CD4-positive, alpha-beta T cell treated with Interleukin-10 for 1 hour (primary cell): ENCODE results near the gene LRCH2.

ENCODE experiments used
- DNase-seq: peaks from one replicate; pipeline ENCODE4 v3.0.0-alpha.2; 2020

LRCH2 gene

DNA sequence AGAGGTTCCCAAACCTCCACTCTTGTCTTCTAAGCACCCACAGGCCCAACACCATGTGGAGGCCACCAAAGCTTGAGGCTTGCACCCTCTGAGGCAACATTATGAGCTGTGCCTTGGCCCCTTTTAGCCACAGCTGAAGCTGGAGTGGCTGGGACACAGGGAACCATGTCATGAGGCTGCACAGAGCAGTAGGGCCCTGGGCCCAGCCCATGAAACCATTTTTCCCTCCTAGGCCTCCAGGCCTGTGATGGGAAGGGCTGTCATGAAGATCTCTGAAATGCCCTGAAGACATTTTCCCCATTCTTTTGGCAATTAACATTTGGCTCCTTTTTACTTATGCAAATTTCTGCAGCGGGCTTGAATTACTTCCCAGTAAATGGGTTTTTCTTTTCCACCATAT lies 29.9 kb downstream of the LRCH2 start:
- no peak for DNase-seq

DNA sequence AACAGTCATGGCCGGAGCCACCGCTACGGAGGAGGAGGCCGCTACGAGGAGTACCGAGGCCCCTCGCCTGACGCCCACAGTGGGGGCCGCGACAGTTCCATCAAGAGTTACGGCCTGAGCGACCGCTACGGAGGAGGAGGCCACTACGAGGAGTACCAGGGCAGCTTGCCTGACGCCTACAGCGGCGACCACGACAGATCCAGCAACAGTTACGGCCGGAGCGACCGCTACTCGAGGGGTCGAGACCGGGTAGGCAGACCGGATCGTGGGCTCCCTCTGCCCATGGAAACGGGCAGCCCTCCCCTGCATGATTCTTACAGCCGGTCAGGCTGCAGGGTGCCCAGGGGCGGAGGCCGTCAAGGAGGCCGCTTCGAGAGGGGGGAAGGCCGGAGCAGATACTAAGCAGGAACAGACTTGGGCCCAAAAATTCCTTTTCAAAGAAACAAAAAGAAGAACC lies 41.6 kb downstream of the LRCH2 start:
- DNase-seq, result no peak

DNA sequence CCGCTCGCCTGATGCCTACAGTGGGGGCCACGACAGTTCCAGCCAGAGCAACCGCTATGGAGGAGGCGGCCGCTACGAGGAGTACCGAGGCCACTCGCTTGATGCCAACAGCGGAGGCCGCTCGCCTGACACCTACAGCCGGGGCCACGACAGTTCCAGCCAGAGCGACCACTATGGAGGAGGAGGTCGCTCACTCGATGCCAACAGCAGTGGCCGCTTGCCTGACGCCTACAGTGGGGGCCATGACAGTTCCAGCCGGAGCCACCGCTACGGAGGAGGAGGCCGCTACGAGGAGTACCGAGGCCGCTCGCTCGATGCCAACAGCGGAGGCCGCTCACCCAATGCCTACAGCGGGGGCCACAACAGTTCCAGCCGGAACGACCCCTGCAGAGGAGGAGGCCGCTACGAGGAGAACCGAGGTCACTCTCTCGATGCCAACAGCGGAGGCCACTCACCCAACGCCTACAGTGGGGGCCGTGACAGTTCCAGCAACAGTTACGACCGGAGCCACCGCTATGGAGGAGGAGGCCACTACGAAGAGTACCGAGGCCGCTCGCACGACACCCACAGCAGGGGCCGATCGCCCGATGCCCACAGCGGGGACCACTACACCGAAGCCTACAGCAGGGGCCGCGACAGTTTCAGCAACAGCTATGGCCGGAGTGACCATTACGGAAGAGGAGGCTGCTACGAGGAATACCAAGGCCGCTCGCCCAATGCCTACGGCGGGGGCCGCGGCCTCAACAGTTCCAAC lies 42.2 kb downstream of the LRCH2 start:
- DNase-seq, result no peak

DNA sequence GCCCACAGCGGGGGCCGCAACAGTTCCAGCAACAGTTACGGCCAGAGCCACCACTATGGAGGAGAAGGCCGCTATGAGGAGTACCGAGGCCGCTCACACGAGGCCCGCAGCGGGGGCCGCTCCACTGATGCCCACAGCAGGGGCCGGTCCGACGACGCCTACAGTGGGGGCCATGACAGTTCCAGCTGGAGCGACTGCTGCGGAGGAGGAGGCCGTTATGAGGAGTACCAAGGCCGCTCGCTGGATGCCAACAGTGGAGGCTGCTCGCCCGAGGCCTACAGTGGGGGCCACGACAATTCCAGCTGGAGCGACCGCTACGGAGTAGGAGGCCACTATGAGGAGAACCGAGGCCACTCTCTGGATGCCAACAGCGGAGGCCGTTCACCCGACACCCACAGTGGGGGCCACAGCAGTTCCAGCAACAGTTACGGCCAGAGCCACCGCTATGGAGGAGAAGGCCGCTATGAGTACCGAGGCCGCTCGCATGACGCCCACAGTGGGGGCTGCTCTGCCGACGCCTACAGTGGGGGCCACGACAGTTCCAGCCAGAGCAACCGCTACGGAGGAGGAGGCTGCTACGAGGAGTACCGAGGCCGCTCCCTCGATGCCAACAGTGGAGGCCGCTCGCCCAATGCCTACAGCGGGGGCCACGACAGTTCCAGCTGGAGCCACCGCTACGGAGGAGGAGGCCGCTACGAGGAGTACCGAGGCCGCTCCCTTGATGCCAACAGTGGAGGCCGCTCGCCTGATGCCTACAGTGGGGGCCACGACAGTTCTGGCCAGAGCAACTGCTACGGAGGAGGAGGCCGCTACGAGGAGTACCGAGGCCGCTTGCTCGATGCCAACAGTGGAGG lies 43.0 kb downstream of the LRCH2 start:
- no peak for DNase-seq

DNA sequence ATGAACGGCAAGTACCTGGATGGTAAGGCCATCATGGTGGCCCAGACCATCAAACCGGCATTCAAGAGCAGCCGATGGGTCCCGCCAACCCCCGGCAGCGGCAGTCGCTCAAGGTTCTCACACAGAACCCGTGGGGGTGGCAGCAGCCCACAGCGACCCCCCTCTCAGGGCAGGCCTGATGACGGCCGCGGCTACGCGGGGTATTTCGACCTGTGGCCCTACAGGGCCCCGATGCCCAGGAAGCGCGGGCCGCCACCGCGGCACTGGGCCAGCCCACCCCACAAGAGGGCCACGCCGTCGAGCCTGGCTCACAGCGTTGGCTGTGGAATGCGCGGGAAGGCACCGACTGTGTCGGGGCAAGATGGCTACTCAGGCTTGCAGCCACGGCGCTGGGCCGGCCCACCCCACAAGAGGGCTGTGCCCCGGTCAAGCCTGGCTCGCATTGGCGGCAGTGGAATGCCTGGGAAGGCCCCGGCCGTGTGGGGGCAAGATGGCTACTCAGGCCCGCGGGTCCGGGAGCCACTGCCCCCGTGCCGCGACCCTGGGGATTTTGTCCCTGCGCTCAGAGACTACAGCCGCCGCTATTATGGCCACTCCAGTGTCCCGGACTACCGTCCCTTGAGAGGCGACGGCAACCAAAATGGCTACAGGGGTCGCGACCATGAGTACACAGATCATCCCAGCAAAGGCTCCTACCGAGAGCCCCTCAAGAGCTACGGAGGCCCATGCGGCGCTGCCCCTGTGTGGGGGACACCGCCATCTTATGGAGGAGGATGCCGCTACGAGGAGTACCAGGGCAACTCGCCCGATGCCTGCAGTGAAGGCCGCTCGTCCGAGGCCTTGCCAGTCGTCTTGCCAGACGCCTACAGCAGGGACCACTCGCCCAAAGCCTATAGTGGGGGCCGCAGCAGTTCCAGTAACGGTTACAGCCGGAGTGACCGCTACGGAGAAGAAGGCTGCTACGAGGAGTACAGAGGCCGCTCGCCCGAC lies 44.0 kb downstream of the LRCH2 start:
- DNase-seq, result no peak

DNA sequence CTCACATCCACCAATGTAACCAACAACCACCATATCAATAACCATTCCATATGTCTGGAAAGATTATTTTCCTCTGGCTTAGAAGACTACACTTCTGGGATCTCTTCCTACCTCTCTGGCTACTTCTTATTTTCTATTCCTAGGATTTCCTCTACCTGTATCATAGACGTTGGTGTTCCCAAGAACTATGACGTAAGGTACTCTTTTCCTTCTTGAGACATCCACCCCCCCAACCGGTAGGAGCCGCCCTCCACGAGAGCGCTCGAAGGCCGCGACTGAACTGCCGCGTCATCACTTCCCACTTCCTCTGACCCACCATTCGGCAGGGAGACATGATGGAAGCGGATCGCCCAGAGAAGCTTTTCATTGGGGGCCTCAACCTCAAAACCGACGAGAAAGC lies 44.8 kb downstream of the LRCH2 start, which contains the start of gene RBMXL3:
RBMXL3 (plus strand) TSS at position 301 of the 400 bp plus-strand sequence; CDS start at position 333, 32 bp downstream.
- DNase-seq, result no peak

DNA sequence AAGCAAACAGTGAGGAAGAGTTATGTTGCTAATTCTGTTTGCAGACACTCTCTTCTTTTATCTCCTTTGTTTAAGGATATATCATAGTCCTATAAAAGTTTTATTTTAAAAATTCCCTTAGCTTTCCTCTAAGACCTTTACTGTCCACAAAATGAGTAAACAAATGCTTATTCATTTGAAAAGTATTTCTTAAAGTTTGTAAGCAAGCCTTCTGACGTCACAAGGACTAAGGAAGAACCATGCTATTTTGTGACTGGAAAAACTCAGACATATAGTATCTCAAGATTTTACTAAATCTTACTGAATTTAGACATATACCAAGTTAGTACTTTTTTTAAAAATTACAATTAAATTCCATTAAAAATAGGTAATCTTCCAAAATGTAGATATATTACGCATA lies 49.9 kb downstream of the LRCH2 start:
- no peak for DNase-seq

DNA sequence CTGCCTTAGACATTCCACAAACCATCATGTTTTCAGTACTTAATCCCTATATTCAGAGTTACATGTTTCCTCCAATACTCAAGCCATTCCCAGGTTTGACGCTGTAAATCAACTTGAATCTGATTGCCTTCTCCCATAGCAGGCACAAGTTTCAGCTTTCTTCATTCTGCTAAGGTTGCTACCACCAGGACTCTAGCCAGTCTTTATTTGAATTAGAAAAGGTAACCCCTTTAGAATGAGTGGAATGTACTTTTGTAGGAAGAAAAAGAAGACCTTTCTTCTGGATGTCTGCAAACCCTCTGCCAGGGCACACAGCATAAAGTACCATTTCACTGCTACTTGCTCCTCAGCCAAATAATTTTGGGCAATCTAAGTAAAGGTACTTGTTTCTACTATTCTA lies 55.4 kb downstream of the LRCH2 start:
- DNase-seq, result no peak

DNA sequence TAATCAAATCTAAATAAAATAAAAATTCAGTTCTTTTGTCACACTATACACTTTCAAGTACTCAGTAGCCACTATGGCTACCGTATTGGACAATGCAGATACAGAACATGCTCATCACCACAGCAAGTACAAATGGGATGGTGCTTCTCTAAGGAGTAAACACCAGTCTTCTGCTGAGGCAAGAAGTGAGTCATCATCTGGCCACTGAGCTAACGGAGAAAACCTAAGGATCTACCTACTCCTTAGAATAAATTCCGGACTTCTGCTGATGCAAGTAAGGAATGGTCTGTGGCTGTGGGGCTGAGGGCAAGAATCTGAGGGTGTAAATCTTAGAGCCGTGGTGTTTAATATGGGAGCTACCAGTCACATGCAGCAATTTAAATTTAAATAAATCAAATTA lies 56.0 kb downstream of the LRCH2 start:
- DNase-seq, result no peak

DNA sequence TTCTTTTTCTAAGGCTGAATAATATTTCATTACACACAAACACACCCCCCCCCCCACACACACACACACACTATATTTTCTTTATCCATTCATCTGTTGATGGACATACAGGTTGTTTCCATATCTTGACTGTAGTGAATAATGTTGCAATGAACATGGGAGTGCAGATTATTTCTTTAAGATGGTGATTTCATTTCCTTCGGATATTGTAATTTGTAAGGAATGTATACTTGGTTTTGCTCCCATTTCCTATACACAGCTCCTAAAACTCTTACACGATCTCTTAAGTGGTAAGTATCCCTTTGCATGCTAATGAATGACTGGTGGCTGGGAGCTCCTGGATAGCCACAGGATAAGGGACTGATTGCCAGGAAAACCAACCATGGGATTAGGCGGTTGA lies 59.3 kb downstream of the LRCH2 start:
- no peak for DNase-seq

DNA sequence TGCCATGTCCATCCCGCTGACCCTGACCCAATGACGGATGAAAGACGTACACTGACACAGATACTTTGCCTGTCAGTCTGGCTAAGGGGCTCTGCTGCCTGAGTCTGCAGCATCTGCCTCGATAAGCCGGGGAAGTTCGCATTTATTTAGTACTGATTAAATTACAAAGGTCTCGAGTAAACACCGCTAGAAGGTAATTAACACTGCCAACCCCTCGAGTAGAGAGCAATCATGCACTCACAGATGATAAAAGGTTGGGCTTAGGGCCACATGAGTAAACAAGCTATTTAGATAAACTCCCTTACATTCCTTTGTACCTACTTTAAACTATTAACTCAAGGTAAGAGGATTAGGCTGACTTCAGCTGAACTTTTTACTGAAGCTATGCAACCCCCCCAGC lies 60.7 kb downstream of the LRCH2 start:
- no peak for DNase-seq

DNA sequence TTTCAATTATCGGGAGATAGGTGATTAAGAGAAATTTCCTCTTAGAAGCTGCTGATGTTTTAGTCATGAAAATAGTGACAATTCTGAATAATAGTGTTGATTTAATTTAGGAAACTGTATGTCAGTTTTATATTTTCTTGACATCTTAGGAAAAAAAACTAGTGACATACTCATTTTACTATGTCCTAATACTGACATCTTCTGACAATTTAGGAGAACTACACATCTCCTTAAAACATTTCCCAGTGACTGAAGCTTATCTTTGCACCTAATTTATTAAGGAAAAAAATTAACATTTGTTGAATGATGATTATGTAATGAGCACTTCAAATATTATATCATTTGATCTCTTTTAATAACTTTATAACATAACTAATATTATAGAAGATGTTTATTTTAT lies 86.7 kb downstream of the LRCH2 start:
- DNase-seq, result no peak

DNA sequence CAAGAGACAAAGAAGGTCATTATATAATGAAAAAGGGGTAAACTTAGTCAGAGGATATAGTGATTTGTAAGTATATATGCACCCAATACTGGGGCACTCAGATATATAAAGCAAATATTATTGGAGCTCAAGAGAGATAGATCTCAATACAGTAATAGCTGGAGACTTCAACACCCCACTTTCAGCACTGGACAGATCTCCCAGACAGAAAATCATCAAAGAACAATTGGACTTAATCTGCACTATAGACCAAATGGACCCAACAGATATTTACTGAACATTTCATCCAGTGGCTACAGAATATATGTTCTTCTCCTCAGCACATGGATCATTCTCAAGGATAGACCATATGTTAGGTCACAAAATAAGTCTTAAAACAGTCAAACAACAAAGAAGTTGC lies 91.8 kb downstream of the LRCH2 start:
- DNase-seq, result no peak

DNA sequence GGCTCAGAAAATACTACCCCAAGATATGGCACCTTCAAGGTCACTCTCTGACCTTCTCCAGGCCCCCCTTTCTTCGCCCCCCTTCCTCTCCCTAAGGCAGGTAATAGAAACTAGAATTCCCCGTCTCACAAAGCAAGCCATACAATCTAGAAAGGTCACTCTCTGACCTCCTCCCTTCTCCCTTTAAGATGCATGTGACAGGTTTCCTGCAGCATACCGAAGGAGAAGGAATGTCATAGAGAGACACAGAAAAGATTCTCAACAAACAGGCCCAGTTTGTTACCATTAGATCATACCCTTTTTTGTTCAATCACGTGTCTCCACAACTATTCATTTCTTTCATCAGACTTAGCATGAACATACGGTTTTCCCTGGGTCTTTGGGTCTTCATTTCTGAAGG lies 95.9 kb downstream of the LRCH2 start:
- no peak for DNase-seq

DNA sequence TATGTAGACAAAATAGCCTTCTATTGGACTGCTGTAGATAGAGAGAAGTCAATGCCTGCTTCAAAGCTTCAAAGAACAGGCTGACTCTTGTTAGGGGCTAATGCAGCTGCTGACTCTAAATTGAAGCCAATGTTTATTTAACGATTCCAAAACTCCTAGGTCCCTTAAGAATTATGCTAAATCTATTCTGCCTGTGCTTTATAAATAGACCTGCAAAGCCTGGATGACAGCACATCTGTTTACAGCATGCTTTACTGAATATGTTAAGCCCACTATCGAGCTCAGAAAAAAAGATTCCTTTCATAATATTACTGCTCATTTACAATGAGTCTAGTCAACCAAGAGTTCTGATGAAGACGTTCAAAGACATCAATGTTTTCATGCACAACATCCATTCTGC lies 99.5 kb downstream of the LRCH2 start:
- DNase-seq, result no peak

DNA sequence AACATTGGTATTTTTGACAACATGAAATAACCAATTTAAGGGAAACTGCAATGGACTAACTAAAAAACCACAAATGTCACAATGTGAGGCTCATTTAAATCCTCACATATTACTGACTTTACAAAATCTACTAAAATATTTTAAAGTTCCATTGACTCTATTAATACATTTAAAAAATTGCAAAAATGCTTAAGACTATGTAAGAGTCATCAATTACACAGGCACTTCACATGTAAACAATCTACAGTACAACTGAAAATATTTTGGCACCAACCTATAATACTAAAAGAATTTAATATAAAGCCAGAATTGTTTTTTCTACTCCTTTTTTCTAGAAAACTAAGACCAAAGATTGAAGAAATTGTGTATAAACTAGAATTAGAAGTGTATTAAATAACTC lies 121.5 kb downstream of the LRCH2 start:
- DNase-seq, result no peak

DNA sequence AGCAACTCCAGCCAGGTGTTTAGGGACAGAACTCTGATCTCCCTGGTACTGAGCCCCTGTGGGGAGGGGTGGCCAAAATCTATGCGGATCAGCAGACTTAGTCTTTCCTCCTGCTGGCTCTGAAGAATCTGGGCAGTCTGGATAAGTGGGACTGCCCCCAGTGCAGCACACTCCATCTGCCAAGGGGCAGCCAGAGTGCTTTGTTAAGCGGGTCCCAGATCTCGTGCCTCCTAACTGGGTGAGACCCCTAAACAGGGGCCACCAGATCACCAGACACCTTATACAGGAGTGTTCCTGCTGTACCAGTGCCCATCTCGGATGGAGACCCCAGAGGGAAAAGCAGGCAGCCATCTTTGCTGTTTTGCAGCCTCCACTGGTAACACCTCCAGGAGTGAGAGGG lies 135.0 kb downstream of the LRCH2 start:
- DNase-seq, result no peak

DNA sequence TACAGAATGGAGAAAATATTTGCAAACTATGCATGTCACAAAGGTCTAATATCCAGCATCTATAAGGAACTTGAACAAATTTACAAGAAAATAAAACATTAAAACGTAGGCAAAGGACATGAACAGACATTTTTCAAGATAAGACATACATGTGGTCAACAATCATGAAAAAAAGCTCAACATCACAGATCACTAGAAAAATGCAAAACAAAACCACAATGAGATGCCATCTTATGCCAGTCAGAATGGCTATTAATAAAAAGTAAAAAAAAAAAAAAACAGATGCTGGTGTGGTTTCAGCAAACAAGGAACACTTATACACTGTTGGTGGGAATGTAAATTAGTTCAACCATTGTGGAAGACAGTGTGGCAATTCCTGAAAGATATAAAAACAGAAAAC lies 140.7 kb downstream of the LRCH2 start:
- no peak for DNase-seq

DNA sequence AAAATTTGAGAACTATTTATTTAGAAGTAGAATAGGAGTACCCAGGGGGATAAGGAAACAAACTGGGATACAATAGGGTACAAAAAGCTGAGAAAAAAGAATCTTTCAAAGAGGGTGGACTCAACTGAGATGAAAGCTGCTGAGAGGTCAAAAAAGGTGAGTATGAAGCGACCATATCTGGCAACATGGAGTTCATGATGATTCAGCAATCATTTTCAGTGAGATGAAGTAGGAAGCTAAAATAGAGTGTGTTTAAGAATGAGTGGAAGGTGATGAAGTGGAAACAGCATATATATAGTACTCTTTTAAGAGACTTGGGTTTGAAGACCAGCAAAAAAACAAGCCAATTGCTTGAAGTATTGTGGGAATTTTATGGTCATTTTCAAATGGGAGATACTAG lies 144.5 kb downstream of the LRCH2 start:
- no peak for DNase-seq

DNA sequence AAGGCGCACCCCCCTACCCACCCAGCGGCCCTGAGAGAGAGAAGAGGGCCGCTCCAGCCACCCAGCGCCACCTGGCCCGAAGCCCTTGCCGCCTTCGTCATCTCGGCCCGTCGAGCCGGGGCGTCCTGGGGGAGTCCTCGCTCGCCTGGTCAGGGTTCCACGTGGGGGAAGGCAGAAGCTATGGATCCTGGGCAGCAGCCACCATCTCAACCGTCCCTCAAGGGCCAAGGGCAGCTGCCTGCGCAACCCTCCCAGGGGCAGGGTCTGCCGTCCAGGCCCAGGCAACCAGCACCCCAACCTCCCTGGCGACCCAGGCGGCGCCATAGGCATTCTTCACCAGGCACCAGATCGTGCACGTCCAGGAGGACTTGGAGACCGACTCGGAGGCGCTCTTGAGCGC lies 165.0 kb downstream of the LRCH2 start:
- no peak for DNase-seq

DNA sequence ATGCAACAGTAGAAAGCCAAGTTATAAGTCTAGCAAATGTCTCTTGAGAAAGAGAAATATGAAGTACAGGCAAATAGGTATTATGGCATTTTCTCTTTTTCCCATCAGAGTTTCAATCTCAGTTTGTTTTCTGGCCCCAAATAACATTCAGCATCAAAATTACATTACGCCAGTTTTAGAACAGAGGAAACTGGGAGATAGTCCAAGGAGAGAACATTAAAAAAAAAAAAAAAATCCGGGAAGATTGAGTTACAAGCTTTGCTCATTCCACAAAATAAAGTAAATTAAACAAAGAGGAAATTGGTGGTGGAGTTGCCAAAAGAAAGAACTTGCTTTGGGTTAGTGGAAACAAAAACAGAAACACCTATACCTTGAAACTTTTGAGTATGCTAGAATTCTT lies 166.1 kb downstream of the LRCH2 start:
- DNase-seq, result no peak

DNA sequence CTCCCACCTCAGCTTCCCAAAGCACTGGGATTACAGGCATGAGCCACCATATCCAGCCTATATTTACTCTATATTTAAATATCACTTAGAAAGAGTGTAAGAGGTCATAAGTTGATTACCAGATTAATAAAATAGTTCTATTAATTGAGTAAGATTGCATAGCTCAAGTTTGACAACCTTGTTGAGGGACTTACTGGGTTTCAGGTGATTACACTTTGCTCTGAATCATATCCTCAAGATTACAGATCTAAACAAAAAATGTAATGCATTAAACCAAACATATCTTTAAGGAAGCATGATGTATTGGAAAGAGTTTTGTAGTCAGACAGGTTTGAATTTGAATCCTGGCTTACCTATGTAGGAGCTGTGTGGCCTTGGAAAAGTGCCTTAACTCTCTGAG lies 168.6 kb downstream of the LRCH2 start:
- no peak for DNase-seq
